Activated CD8-positive, alpha-beta memory T cell treated with anti-CD3 and anti-CD28 coated beads, Interleukin-2, amount 50 U/mL, for 1 hour (primary cell): ENCODE results near the gene BID.
"Not testable (repeated sequence)": the region's sequence is repeated elsewhere in the genome, so short reads cannot be mapped to it uniquely, and the experiment has no call there.

Experiments
- DNase-seq: peaks from one replicate; pipeline ENCODE4 v3.0.0-alpha.2; 2020; ENCODE audit errors: extremely low read depth

Gene BID

GRCh38 chr22:17703811-17704210, 70.5 kb downstream of the BID start:
- no peak for DNase-seq

GRCh38 chr22:17700778-17701177, 73.5 kb downstream of the BID start:
- no peak for DNase-seq

- DNase-seq: no peak
Measured at GRCh38 chr22:17699696-17700340, 74.5 kb downstream of the BID start.

- DNase-seq: no peak
Measured at GRCh38 chr22:17698948-17699347, 75.3 kb downstream of the BID start.

- not testable (repeated sequence) for DNase-seq
Measured at GRCh38 chr22:17698276-17698675, 76.0 kb downstream of the BID start.

- not testable (repeated sequence) for DNase-seq
Measured at GRCh38 chr22:17697196-17697595, 77.1 kb downstream of the BID start.

- no peak for DNase-seq
Measured at GRCh38 chr22:17695986-17696385, 78.3 kb downstream of the BID start.

GRCh38 chr22:17694752-17695151, 79.5 kb downstream of the BID start:
- no peak for DNase-seq

- DNase-seq: no peak
Measured at GRCh38 chr22:17694193-17694592, 80.1 kb downstream of the BID start.

- DNase-seq: no peak
Measured at GRCh38 chr22:17692841-17693240, 81.4 kb downstream of the BID start.

- DNase-seq: no peak
Measured at GRCh38 chr22:17684245-17684644, 90.0 kb downstream of the BID start.
